DMS79 treated with DMSO at 0.1 percent for 48 hours (cell line): Measurements from ENCODE around the gene GRHL1.

ENCODE experiments used
- DNase-seq: peaks from one replicate; lab custom pipeline; 2025; lab: John Stamatoyannopoulos, UW

The GRHL1 gene

DNA sequence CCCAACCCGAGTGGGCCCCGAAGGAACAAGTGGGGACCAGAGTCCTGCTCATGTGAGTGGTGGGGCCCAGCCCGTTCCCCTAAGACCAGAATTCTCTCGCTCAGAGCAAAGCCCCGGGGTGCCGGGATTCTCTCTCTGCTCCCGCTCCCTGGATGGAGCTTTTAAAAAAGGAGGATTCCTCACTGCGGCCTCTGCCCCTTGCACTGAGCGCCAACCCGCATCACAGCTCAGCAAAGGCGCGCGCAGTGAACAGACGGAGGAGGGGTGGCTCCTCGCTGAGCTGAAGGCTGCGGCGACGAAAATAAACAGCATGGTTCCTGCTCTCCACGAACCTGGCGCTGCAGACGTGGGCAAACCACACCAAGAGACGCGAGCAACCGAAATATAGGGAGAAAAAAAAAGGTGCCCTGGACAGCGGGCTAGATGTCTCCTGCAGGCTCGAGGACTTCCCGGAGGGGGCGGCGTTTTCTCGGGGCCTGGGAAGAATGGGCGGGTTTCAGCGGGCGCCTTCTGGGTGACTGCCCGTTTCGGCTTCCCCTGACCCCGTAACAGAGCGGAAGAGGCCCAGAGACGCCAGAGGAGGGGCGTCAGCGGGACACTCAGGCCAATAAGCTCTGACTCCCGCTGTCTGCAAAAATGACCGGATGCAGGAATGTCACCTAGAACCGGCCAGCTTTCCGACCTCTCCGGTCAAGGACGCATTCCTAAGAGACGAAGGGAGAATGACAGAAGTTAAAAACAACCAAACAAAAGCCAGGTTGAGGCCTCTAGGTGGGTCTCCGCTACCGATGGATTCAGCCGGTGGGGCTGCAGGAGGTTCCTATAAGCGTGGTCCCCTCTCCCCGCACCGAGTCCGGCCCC is 91.0 kb downstream of the GRHL1 start:
- DNase-seq = peak; percentile 24

DNA sequence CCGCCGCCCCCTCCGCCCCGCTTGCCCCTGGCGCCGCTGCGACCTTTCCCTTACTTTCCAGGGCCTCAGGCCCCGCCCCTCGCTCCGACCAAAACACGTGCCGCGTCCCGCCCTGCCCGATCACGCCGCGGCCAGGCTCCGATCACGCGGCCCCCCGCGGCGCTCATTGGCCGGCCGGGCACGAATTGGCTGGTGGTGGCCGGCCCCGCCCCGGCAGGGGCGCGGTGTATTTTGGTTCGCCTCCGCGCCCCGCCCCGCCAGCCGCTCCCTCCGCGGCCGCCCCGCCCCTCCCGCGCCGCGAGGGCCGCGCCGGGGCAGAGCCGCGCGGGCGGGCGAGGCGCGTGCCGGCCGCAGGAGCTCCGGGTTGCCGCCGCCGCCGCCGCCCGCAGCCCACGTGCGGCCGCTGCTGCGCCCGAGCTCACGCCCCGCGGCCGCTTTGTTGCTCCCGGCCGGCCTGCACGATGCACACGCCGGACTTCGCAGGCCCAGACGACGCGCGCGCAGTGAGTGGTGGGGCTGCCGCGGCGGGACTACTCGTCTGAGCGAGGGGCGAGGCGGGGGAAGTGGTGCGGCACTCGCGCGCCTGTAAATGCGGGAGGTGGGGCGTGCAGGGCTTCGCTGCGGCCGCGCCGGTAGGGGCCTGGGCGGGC is 91.9 kb downstream of the GRHL1 start, which contains the start of gene KLF11:
TSS of gene KLF11 (plus strand) at position 295 of the 650 bp plus-strand sequence. CDS start at position 462, 167 bp downstream.
- peak; percentile 87 for DNase-seq

DNA sequence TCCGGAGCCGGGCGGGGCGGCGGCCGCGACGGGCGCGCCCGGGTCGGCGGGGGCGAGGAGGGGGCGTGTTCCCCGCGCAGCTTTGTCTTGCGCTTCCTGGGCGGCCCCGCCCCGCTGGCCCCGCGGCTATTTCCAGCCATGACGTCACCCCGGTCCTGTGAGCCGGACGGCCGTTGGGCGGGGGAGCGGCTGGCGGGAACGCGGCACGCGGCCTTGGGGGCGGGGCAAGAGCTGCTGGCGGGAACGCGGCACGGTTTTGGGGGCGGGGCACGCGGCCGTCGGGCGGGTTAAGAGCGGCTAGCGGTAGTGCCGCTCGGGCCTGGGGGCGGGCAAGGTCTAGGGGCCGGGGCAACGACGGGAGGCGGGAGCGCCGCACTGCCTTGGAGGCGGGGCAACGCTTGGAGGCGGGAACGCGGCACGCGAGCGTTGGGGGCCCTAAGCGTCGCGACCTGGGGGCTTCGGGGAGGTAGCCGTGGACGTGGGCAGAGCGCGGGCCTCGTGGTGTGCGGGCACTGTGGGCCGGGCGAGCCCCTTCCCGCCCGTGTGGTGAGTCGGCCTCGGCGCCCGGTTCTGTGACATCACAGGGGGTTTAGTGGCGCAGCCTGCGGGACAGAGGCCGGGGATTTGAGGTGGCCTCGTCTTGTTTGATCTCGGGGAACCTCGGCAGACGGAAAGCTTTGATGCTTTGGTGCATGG is 92.6 kb downstream of the GRHL1 start:
- peak; percentile 87 for DNase-seq

DNA sequence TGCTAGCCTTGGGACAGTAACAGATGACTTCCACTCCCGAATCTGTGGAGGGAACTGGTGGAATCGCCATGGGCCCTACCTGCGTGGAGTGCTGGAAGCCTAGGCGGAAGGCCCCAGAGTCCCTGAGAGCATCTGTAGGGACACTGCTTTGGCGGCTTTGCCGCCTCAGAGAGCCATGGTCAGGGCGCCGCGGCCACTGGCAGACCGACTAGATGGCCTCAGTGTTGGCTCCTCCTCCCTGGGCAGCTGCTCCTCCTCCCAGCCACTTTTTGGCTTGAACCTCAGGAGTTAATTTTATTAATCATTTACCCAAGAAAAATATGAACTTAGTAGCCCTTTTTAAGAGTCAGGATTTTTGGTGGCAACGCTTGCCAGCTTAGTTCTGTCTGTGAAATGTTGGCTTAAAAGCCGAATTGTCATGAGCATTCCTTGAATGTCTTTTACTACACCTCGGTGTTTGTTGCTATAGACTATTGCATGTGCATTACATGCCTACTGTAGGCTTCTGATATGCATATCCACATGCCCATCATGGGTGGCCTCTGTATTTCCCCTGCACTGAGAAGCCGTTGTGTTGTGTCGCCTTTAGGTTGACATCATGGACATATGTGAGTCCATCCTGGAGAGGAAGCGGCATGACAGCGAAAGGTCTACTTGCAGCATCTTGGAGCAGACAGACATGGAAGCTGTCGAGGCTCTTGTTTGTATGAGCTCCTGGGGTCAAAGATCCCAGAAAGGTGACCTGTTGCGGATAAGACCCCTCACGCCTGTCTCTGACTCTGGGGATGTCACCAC is 94.3 kb downstream of the GRHL1 start:
- DNase-seq = no peak

DNA sequence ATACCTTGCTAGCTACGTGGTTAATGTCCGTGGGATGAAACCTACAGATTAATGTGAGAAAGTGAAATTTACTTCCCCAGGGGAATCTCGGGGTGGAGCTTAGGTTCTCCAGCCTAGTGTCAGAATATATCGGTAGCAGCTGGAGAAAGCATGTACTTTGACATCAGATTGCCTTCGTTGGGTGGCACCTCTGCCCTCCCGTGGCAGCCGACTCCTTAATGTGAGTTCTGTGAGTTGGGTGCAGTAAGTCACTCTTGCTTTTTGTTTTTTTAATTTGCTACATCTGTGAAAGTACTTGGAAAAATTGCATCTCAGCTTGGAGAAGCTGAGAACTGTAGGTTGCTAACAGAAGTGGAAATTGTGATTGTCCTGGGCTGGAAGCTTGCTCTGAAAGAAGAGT is 95.4 kb downstream of the GRHL1 start:
- DNase-seq = no peak

DNA sequence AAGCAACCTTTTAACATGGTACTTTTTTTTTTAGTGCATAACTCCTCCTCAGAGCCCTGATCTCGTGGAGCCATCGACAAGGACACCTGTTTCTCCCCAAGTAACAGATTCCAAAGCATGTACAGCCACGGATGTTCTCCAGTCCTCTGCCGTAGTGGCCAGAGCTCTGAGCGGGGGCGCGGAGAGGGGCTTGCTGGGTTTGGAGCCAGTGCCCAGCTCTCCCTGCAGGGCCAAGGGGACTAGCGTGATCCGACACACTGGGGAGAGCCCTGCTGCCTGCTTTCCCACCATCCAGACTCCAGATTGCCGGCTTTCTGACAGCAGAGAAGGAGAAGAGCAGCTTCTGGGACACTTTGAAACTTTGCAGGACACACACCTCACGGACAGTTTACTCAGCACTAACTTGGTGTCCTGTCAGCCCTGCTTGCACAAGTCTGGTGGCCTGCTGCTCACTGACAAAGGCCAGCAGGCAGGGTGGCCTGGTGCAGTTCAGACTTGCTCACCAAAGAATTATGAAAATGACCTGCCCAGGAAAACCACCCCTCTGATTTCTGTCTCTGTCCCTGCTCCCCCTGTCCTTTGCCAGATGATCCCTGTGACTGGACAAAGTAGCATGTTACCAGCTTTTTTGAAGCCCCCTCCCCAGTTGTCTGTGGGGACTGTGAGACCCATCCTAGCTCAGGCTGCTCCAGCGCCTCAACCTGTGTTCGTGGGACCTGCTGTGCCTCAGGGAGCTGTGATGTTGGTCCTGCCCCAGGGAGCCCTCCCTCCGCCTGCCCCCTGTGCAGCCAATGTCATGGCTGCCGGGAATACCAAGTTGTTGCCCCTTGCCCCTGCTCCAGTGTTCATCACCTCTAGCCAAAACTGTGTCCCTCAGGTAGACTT is 96.4 kb downstream of the GRHL1 start:
- DNase-seq = no peak

DNA sequence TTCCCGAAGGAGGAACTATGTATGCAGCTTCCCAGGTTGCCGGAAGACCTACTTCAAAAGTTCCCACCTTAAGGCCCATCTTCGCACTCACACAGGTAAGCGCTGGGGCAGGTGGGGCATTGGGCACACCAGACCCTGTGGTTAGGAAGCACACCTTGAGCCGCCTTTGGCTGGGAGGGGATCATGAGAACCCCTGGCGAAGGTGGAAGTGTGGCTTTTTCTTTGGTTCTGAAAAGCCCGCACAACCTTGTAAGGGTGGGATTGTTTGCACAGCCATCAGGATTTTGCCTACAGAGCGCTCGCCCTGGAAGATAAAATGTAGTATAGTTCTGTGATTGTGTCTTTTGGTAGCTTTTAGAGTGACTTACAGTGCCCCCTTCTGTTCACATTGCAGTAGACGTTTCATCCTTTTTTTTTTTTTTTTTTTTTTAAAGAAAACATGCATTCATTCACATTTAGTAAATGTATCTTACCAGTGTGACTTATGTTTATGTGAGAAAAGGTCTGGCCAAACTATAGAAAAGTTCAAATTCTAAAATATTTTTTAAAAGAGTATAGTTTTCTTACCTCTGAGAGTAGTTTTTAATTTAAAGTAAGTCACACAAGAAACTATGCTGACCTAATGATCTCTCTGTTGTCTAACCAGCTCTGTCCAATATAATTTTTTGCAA is 97.1 kb downstream of the GRHL1 start:
- peak; percentile 71 for DNase-seq
